Gastrocnemius medialis (tissue), 4 donors: Measurements from ENCODE around the gene WSCD2. TPM values are rescaled to one million over a fixed set of nuclear protein-coding genes. Genes with fewer than 3 reads are reported as not detected.

Source experiments
- ATAC-seq, 2 donors: fragments of 150-250 bp; one replicate each; pipeline ENCODE4 v1.9.1; 2016
- DNase-seq, 2 donors: peaks; one replicate each; pipeline ENCODE4 v3.0.0-alpha.2; 2019
- H3K27ac ChIP-seq, 4 donors: fragments of 200-600 bp; sonication (generic); 1 replicate in 1 of 4; 2 replicates in 3 of 4; pipeline ENCODE4 v1.5.1; 2016 to 2018; ENCODE audit warnings: mild to moderate bottlenecking in 2 of 4, moderate library complexity in 1 of 4
- H3K27me3 ChIP-seq, 3 donors: fragments of 200-600 bp; sonication (generic) in 2 of 3; 1 replicate in 1 of 3; 2 replicates in 2 of 3; pipeline versions ENCODE4 v1.5.1 to v1.6.0; 2016 to 2019; ENCODE audit warnings: mild to moderate bottlenecking in 1 of 3, moderate library complexity in 1 of 3
- H3K36me3 ChIP-seq, 2 donors: fragments of 200-600 bp; sonication (generic) in 1 of 2; one replicate each; pipeline ENCODE4 v1.5.1; 2017 to 2018
- H3K4me1 ChIP-seq, 2 donors: fragments of 200-600 bp; sonication (generic) in 1 of 2; one replicate each; pipeline ENCODE4 v1.5.1; 2016 to 2017; ENCODE audit warnings: mild to moderate bottlenecking in 2 of 2
- H3K4me3 ChIP-seq, 4 donors: fragments of 200-600 bp; sonication (generic) in 3 of 4; 1 replicate in 1 of 4; 2 replicates in 3 of 4; pipeline ENCODE4 v1.5.1; 2016 to 2019; ENCODE audit warnings: mild to moderate bottlenecking in 2 of 4
- H3K9me3 ChIP-seq, 3 donors: fragments of 200-600 bp; sonication (generic) in 2 of 3; 1 replicate in 1 of 3; 2 replicates in 2 of 3; pipeline ENCODE4 v1.5.1; 2016 to 2019
- CTCF ChIP-seq, 5 experiments: fragments of 450-650 bp in 3 of 5; fragments of 200-600 bp in 2 of 5; sonication (generic) in 2 of 5; IDR thresholded peaks in 4 of 5; conservative IDR thresholded peaks in 1 of 5; 1 replicate in 4 of 5; 2 replicates in 1 of 5; pipeline ENCODE4 v1.5.1; 2016 to 2019; ENCODE audit warnings: antibody characterized with exemption in 5 of 5, mild to moderate bottlenecking in 3 of 5, moderate library complexity in 3 of 5
- POLR2A ChIP-seq, 2 donors: fragments of 450-650 bp; IDR thresholded peaks; one replicate each; pipeline ENCODE4 v1.6.1; 2017; ENCODE audit warnings: antibody characterized with exemption in 2 of 2, mild to moderate bottlenecking in 2 of 2, moderate library complexity in 2 of 2
- in situ Hi-C, 4 donors: fragments of 200-750 bp; cut with MboI; loops; one replicate each; pipeline versions ENCODE4 v1.15.0 to v1.8.0; 2017; ENCODE audit warnings: low sequenced_read_pairs in 4 of 4
- intact Hi-C: fragments of 100-400 bp; cut with DNase I; formaldehyde crosslinking; loops from one replicate; pipeline ENCODE4 v1.15.1; 2023; ENCODE audit warnings: low total_unique reads
- total RNA-seq, 4 donors: library from RNA; depleted of rRNA; stranded (reverse); fragments of >200 nt; gene quantifications; one replicate each; pipeline versions ENCODE4 v1.1.0 to v1.2.3, GENCODE V29; 2016

The WSCD2 gene
- total RNA-seq, 4 donors from 2014 or later: 0.10 TPM; not detected in 3

GRCh38 chr12:108099778-108100489 lies 29.2 kb upstream of the WSCD2 start:
- no peak for ATAC-seq
- Histone ChIP-seq H3K36me3 (no peaks in the 10 kb centered on the region), H3K9me3 (no peaks in the 10 kb centered on the region), H3K4me3 (no peak overlapping the region), H3K27ac (no peak overlapping the region), H3K27me3 (no peaks in the 10 kb centered on the region), H3K4me1 (no peaks in the 10 kb centered on the region)
- TF ChIP-seq POLR2A (IDR thresholded peaks at IDR 0.05) (no peak), CTCF (IDR thresholded peaks at IDR 0.05 in 4 of 5, conservative IDR thresholded peaks at IDR 0.05 in 1 of 5) (no peak)
- in situ Hi-C loops (no loop called here), intact Hi-C loops (no loop called here)
- DNase-seq: no peak

DNA sequence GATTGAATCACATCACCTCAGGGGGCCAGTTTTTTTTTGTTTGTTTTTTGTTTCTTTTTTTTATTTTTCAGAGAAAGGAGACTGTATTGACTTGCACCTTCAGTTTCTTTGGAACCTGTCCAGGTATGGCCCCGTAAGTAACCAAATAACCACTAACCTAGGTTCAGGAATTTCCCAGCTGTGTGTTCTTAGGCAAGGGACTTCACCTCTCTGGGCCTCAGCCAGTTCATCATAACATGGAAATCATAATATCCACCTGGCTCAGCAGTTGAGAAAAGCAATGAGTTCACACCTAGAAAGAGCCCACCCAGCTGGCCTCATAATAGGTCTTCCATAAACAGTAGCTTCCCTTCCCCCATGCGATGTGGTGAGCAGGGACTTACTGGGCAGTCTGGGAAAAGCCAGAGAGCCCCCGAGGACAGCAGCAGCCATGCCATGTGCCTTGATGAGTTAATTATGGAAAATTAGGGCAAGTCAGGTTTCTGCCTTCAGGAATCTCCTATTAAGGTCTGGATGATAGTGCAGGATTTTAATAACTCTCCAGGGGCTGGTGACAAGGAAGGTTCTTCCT lies 27.4 kb upstream of the WSCD2 start:
- no peaks in the 10 kb centered on the region for H3K36me3 ChIP-seq
- TF ChIP-seq POLR2A (IDR thresholded peaks at IDR 0.05) (no peak), CTCF (IDR thresholded peaks at IDR 0.05 in 4 of 5, conservative IDR thresholded peaks at IDR 0.05 in 1 of 5) (no peak)
- ATAC-seq: no peak
- in situ Hi-C loops (no loop called here), intact Hi-C loops (no loop called here)
- no peaks in the 10 kb centered on the region for H3K27me3 ChIP-seq
- no peaks in the 10 kb centered on the region for H3K4me1 ChIP-seq
- DNase-seq: no peak
- no peak overlapping the region for H3K4me3 ChIP-seq
- H3K9me3 ChIP-seq: no peaks in the 10 kb centered on the region
- no peak overlapping the region for H3K27ac ChIP-seq

DNA sequence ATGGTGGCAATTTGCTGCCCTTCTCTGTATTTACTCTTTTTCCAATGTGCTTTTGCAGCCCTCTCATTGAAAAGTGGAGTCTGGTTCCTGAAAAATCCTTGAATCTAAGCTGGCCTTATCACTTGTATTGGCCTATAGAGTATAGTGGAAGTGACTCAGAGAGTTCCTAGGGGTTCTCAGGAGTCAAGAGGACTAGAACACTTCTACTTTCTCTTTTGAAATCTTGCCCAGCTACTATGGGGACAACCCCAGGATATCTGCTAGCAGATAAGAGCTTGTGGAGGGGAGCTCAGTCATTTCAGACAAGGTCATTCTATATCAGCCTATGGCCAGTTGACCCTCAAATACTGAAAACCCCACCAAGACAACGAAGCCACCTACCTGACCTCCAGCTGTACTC lies 26.7 kb upstream of the WSCD2 start:
- Histone ChIP-seq H3K27me3 (no peaks in the 10 kb centered on the region), H3K9me3 (no peaks in the 10 kb centered on the region), H3K27ac (no peak overlapping the region), H3K4me1 (no peaks in the 10 kb centered on the region), H3K36me3 (no peaks in the 10 kb centered on the region), H3K4me3 (no peak overlapping the region)
- in situ Hi-C loops (no loop called here), intact Hi-C loops (no loop called here)
- ATAC-seq: no peak
- TF ChIP-seq POLR2A (IDR thresholded peaks at IDR 0.05) (no peak), CTCF (IDR thresholded peaks at IDR 0.05 in 4 of 5, conservative IDR thresholded peaks at IDR 0.05 in 1 of 5) (no peak)
- no peak for DNase-seq

DNA sequence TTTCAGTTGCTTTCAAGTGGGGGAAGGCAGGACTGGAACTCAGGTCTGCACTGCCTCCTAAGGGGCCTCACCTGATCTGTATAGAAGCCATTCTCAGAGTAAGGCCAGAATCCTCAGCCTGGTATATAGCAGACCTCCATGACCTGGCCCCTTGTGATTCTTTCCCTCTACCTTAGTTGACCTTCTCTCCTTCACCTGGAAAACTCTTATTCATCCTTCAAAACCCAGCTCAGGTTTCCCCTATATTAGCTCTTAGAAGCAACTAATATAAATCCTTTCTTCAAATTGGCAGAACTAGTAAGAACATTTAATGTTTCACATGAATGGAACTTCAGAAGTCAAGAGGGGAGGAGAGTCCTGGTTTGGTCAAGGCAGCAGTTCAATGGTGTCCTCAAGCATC lies 26.0 kb upstream of the WSCD2 start:
- Histone ChIP-seq H3K4me3 (no peak overlapping the region), H3K27me3 (no peaks in the 10 kb centered on the region), H3K4me1 (no peaks in the 10 kb centered on the region), H3K9me3 (no peaks in the 10 kb centered on the region), H3K36me3 (no peaks in the 10 kb centered on the region), H3K27ac (no peak overlapping the region)
- ATAC-seq: no peak
- intact Hi-C loops (no loop called here), in situ Hi-C loops (no loop called here)
- no peak for DNase-seq
- TF ChIP-seq CTCF (IDR thresholded peaks at IDR 0.05 in 4 of 5, conservative IDR thresholded peaks at IDR 0.05 in 1 of 5) (no peak), POLR2A (IDR thresholded peaks at IDR 0.05) (no peak)
